DMS153 (cell line): ENCODE measurements around the gene TMCO5A.

ENCODE experiments used
- DNase-seq: peaks from one replicate; lab custom pipeline; 2025; lab: John Stamatoyannopoulos, UW

The TMCO5A gene

DNA sequence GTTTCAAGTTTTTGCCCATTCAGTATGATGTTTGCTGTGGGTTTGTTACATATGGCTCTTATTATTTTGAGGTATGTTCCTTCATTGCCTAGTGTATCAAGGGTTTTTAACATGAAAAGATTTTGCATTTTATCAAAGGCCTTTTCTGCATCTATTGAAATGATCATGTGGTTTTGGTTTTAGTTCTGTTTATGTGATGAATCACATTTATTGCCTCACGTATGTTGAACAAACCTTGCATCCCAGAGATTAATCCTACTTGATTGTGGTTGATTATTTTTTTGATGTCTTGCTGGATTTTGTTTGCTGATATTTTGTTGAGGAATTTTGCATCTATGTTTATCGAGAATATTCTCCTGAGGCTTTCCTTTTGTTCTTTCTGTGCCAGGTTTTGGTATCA is 39.4 kb downstream of the TMCO5A start:
- no peak for DNase-seq

DNA sequence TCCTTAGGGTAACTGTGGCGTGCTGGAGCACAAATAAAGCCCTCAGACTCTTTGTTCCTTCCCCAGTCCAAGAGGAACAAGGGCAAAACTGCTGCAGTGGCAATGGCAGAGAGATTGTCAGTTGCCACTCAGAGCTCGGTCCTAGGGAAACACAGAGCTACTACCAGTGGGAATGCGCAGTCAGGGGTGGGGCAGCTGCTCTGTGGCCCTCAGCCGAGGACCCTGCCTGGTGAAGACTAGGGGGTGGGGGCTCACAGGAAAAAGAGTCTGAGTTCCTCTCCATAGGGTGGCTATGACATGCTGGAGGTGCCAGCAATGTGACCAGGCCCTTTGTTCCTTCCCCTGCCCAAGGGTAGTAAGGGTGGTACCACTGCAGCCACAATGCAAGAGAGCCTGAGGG is 43.8 kb downstream of the TMCO5A start:
- DNase-seq: no peak

DNA sequence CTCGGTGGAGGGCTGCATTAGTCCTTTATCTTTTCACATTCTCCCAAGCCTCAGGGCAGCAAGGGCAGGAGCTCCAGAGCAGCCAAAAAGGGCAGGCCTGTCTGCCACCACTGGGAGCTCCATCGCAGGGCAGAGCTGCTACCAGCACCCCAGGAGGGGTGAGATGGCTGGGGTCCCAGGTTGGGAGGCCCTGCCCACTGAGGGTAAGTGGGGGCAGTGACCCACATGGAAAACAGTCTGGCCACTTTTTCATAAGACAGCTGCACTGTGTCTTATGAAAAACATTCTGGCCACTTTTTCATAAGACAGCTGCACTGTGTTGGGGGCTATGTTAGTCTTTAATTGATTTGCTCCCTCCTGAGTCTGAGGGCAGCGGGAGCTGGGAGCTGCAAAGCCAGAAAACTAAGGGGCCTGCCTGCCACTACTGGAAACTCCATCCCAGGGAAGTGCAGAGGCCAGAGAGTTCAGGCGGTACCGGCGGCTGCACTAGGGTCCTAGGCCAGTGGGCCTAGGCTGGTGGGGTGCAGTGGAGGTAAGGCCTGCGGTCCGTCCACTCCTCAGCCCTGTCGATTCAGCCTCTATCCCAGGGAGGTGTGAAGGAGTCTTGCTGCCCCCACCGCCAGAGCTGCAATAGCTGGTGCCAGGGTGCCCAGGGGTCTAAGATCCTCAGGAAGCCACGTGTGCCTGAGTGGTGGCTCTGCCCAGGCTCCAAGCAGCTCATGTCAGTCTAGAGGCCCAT is 45.4 kb downstream of the TMCO5A start:
- no peak for DNase-seq

DNA sequence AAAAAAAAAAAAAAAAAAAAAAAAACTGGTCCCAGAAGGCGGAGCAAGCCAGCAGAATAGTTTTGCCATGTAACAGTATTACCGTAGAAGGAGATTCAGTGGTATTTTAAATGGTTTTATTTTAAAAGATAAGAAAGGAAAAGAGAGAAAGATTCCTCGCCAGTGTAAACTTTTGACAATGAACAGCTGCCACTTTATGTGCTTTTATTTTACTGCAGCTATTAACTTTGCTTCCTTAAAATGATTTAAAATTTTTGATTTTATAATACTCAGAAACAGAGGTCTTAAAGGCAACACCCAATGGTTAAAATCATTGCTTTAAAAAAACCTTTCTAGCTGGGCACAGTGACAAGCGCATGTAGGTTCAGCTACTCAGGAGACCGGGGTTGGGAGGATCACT is 46.8 kb downstream of the TMCO5A start:
- DNase-seq: no peak

DNA sequence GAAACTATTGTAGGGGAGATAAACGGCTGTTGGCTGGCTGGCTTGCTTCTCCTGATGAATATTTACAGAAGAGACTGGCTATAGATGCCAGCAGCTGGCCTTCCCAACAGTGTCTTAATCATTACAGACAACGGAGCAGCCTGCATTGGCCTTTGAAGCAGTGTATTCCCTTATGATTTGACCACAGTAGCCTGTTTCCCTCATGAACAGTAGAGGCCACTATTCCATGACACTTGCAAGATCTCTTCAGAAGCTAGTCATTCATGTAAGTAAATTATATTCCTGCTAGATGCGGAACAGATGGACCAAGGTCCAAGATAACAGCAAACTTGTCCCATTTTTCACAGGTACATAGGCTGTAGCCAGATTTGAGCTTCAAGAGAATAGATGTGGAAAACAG is 47.3 kb downstream of the TMCO5A start:
- DNase-seq: peak; percentile 18

DNA sequence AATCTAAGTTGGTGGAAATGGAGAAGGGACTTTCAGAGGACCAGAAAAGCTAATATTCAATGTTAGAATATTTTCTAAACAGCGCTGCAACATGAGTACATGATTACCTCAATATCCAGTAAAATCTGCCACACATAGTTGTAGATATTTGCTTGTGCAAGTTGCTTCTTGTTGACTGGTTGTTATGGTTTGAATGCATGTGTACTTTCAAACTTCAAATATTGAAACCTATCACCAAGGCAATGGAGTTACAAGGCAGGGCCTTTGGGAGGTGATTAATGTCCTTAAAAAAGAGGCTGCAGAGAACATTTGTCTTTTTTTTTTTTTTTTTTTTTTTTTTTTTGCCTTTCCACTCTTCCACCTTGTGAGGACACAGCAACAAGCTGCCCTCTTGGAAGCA is 49.9 kb downstream of the TMCO5A start:
- DNase-seq: no peak

DNA sequence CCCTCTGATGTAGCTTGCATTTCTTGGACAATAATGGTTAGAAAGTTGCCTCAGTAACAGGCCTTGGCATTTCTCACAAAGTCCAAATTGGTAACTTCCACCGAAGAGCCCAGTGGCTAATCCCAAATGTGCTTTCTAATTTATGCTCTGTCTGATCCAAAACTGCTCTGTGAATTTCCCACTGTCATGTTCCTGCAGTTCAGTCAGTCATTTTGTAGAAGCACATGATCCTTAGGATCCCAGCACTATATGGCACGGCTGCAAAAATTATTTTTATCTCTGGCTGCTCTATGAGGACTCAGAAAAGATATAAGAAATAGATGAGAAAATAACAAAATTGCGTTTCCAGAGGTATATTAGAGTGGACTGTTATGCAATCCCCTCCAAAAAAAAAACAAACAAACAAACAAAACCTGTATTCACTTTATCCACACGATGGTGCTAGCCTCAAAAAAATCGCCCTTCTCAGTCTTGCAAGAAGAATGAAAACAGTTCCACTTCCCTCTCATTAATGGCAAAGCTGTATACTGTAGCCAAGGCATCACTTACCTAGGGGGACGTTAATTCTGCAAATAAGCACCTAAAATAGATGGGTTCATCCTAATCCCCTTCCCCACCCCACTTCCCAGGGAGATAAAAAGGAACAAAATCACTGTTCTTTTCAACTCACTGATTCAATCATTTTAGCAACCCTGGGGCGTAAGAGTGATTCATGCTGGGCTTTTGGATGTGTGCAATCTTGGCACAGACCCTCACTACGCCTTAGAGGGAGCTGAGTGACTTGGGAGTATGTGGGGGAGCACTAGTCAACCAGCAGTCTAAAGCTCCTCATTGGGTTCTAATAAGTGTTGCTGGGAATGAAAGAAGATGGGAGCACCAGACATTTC is 61.3 kb downstream of the TMCO5A start:
- no peak for DNase-seq
